HK-2 (cell line): ENCODE data around the gene CA4.
A peak's percentile ranks its signal among the peaks of the same experiment; 100 is the strongest.

Experiments
- DNase-seq: peaks from one replicate; pipeline ENCODE4 v3.0.0-alpha.2; 2018; ENCODE audit not compliant: unreplicated experiment

CA4 gene

DNA sequence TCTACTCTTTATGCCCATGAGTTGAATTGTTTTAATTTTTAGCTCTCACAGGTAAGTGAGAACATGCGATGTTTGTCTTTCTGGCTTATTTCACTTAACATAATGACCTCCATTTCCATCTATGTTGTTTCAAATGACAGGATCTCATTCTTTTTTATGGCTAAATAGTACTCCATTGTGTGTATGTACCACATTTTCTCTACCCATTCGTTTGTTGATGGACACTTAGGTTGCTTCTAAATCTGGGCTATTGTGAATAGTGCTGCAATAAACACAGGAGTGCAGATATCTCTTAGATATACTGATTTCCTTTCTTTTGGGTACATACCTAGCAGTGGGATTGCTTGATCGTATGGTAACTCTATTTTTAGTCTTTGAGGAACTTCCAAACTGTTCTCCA lies 19.3 kb upstream of the CA4 start:
- DNase-seq, result no peak

DNA sequence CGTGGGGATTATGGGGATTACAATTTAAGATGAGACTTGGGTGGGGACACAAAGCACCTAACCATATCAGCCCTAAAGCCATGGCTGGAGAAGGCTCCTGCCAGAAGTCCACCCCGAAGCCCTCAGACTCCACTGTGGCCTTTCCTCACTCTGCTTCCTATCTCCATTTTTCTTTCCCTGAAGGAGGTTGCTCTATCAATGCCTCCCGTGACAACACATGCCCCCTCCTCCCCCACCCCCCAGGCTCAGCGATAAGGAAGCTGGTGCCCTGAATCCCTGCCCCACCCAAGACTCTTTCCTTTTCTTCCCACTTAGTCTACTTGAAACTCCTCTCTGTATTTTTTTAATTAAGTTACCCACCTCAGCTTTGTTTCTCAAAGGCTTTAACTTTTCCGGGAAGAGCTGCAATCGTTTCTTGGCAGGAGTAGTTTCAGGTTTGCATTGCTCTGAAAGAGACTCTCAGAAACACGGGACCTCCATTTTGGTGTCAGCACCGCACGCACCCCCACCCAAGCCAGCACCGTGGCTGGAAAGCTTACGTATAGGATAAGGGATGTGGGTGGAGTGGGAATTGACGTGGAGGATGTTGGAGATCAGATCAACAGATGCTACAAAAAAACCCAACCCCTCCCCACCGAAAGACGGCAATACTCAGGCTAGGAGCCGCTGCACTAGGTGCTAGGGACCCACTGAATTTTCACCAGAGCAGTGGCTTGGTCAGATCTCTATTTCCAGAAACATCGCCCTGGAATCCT lies 15.2 kb upstream of the CA4 start:
- no peak for DNase-seq

DNA sequence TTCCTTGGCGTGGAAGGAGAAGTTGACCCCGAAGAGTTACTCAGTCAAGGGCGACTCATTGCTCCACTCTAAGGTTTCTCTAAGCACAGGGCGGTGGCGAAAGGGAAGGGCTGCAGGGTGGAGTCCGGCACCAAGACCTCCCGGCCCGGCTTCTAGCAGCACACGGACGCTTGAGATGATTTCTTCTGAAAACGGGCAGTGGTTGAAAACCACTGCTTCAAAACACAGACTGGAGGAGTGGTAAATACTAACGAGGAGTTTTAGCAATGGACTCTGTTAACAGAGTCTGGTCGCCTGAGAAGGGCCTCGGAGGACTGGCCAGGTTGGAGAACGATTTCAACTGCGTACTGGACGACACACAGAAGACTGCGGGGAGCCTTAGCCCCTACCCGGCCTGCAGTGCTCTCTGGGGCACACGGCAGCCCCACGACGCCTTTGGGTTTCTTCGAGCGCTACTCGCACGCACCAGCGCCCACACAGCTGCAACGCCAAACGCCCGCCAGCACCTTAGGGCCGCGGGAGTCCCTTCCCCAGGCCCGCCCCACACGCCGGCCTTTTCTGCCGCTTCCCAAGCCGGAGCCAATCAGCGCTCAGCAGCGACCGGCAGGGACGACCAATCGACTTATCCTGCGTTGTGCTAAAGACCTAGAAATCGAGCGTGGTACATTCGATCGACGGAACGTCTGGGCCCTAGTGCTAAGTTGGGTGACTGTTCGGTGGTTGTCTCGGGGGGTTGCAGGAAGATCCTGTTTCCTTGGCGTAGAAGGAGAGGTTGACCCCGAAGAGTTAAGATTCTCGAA lies 14.4 kb upstream of the CA4 start:
- peak; percentile 92 for DNase-seq

DNA sequence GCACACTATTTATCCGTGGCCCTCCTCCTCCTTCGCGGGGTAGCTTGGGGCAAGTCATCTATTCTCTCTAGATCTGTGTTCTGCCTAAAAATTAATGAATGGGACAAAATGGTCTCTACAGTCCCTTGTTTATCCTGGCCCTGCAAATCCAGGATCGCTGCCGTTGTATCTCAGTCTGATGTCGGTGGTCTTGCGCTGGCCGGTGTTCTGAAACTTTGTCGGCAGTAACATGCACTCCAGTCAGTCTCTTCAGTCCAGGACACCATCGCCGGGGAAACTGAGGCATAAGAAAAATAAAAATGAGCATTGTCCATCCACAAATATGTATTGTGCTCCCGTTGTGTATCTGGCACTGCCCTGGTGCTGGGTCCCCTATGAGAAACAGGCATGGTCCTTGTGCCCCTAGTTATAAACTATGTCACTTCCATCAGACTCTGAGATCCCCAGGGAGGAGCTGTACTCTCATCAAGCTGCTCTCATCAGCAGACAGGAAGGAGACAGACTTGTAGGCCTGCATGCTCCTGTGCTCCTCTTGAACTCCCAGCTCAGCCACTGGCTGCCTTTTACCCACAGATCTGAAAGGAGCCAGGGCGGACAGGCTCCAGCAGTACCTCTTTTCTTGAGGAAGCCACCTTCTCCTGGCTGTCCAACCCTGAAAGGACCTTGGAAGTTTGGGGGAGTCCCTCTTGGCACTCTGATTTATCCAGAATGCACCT lies 13.7 kb upstream of the CA4 start:
- DNase-seq, result no peak

DNA sequence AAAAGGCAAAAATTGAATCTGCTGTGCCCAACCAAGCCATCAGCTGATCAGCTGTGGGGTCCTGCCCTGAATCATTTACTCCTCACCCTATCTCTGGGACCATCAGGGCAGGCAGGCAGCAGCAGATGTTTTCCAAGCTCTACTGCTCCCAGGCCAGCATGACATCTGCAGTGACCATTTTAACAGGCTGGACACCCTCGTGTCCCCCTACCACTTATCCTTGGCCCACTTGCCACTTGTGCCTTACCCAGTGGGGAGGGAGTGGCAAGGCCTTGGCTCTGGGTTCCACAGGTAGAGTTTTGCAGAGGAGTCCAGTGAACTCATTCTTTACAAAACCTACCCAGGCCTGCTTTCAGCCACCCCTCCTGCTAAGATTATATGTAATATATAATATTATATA lies 12.0 kb upstream of the CA4 start:
- DNase-seq, result no peak

- no peak for DNase-seq
These were observed 10.9 kb upstream of the CA4 start for GRCh38 chr17:60138769-60139437.

DNA sequence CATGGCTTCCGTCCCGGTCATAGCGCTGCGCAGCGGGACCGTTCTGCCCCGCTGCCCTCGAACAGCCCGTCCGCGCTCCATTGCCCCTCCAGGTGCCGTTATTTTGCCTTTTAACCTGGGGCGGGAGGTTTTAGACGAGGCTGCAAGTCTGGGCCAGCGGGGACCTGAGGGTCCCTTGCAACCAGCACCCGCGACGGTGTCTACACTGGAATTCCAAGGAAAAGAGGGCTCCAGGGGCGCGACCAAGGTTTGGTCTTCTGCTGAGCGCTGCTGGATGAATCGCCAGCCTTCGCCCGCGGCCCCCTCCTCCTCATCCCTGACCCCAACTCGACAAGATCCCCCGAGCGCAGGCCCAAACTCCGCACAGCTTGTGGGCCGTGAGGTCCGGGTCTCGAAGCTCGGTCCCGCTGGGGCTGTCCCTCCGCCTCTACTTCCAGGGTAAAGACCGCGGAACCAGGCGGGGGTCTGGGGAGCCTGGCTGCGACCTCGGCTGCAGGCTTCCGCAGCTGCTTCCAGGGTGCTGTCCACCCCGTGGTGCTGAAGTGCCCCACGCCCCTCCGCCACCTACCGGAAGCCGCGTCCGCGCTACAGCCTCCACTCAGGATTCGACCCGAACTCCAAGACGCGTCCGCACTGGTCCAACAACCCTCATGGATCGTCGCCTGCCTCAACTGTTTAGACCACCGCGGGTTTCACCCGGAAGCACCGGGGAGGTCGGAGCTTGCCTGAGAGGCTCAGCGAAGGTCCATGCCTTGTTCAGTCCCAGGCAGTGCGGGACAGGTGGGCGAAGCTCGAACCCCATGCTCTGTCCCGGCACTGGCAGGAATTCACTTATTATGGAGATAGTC lies 10.1 kb upstream of the CA4 start:
- peak; percentile 76 for DNase-seq

DNA sequence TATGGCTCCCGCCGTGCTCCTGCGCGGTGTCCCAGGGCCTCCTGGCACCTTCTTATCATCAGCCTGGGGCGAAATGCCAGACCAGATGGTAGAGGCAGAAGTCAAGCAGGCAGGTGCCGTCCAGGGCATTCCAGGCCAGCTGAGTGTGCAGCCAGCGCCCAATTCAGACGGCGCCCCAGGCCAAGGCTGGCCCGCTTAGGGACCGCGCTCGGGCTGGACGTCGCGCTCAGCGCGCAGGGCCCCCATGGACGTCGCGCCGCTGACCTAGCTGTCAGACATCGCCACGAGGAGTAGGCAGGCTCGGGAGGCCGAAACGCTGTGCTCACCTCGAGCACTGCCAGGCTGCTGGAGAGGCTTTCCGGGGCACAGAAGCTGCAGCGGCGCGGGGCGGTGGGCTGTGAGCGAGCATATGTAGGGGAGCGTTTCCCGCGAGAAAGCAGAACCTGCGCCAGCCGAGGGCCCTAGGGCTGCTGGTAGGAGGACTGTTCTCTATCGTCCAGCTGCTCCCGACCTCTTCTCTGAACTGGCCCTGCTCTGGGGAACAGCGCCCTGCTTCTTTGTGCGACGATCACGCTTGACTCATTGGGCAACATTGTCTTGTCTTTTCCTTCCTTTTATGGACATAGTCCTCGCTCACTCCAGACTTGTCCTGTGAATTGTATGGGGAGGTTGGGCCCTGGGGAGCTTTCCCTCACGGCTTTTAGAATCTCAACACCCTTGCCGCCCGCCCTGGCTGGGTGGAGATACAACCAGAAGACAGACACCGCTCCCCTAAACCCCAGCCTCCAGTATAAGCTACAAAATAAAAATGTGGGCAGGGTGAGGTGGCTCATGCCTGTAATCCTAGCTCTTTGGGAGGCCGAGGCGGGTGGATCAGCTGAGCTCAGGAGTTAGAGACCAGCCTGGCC lies 8.4 kb upstream of the CA4 start:
- no peak for DNase-seq

GRCh38 chr17:60142872-60143499 lies 6.8 kb upstream of the CA4 start:
- DNase-seq, result peak; percentile 86

GRCh38 chr17:60145006-60145935 lies 4.5 kb upstream of the CA4 start:
- no peak for DNase-seq

GRCh38 chr17:60146206-60146605 lies 3.6 kb upstream of the CA4 start:
- DNase-seq, result no peak

- DNase-seq, result no peak
These were observed 2.1 kb upstream of the CA4 start for GRCh38 chr17:60147553-60148223.

DNA sequence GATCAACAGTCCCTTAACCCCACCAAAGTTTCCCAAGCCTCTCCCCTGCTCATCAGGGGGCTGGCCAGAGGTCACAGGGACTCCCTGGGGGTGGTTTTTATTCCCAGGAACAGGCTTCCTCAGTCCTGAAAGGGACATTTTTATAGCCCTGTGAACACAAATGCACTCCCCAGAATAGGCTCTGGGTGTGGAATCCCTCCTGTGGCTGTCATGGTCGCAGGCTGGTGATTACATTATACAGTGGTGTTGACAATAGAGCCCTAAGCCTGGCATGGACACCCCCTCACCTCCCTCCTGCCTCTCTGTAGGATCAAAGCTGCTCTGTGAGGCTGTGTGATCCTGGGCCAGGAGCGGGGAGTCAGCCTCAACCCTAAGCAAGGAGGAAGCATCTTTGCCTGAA lies 1.4 kb upstream of the CA4 start:
- DNase-seq, result no peak

DNA sequence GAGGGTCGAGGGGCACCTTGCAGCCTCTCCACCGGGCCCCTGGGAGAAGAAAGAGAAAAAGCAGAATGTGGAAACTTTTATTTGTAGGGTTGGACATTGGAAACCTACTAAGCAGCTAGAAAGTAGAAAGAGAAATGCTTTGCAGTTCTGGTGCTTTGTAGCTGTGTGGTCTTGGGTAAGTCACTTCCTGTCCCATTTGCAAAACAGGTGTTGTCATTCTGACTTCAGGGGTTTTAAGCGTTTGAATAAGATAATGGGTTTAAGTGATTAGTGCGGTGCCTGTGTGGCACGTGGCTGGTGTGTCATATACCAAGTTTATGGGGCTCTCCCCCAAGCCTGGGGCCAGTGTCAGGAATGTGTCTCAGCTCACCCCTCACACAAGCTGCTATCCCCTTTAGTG lies 1.6 kb downstream of the CA4 start:
- DNase-seq, result no peak

DNA sequence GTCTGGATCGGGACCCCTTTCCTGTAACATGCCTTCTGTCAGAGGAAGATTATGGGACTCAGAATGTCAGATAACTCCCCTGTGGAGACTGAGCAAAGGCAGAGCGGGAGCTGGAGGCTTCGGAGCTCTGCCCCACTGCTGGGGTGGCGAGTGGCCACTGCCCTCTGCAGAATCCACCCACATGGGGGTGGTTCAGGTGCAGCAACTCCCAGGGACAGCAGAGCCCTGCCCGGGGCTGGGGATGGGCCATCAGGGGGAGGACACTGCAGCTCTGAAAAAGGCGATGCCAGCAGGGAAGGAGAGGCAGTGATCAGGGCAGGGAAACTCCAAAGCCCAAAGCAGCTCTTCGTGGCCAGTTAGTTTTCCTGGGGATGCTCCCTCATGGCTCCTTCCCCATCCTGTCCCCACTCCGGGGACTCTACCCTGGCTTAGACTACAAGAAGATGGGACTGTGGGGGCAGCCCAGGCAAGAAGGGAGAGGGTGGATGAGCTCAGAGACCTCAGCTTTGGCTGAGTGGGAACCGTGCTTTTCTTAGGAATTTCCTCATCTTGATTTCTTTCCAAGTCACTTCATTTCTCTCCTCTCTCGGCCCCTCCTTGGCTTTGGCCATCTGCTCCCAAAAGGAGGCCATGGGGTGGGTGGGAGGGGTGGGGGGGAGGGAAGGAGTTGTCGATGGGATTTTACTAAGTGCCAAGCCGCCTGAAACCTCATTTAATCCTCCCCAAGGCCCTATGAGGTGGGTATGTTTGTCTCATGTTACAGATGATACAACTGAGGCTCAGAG lies 4.0 kb downstream of the CA4 start:
- DNase-seq, result no peak

DNA sequence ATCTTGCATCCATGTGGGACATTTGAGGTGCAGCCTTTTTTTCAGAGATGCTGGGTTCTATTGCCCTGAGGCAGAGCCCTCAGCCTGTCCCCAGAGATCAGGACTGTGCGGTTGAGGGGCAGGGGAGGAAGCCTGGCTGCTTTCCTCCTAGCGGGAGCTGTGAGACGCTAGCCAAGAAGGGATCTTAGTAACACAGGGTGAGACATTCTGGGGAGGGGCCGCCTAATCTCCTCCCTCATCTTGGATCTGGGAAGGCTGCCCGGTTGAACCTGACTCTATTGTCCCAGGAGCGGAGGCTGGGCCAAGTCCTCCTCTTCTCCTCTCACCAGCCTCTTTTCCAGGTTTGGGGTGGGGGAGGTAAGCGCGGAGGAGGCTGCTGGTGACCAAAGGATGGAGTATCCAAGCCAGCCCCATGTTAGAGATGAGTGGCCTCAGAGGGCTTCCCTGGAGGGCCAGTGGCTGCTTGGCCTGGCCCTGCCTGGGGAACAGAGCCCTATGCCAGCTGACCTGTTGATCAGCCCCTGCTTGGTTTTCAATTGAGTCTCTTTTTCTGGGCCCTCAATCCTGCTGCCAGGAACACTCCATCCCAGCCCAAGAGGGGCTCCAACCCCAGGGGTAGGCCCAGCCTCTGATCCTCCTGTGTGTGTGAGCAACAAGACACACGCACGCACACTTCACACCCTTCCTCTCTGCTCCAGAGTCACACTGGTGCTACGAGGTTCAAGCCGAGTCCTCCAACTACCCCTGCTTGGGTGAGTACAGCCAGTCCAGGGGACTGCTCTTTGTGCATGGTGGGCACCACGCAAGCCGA lies 5.0 kb downstream of the CA4 start:
- no peak for DNase-seq
